ENCODE measurements around the gene RUNX3. TPM values are rescaled to one million over a fixed set of nuclear protein-coding genes. Genes with fewer than 3 reads are reported as not detected.
A peak's percentile ranks its signal among the peaks of the same experiment; 100 is the strongest.

Gene RUNX3
- total RNA-seq, 1 experiment from 2014 or later, result 3.5 TPM

- Histone ChIP-seq H3K36me3 (replicated peaks; ENCODE audit: control insufficient read depth, insufficient read depth, low read length) (no peaks in the 10 kb centered on the region), H3K4me3 (ENCODE audit: insufficient read depth, low read depth, low read length) (no peak overlapping the region), H3K27me3 (ENCODE audit: control insufficient read depth, insufficient read depth, low read length) (no peaks in the 10 kb centered on the region)
- DNase-seq, result no peak
These were observed 15.6 kb upstream of the RUNX3 start for GRCh38 chr1:24945354-24946326.

GRCh38 chr1:24944318-24944717 lies 14.2 kb upstream of the RUNX3 start:
- no peak for DNase-seq
- Histone ChIP-seq H3K27me3 (ENCODE audit: control insufficient read depth, insufficient read depth, low read length) (no peaks in the 10 kb centered on the region), H3K4me3 (ENCODE audit: insufficient read depth, low read depth, low read length) (no peak overlapping the region), H3K36me3 (replicated peaks; ENCODE audit: control insufficient read depth, insufficient read depth, low read length) (no peaks in the 10 kb centered on the region)

GRCh38 chr1:24942789-24943188 lies 12.7 kb upstream of the RUNX3 start:
- no peaks in the 10 kb centered on the region for H3K36me3 ChIP-seq (replicated peaks; ENCODE audit: control insufficient read depth, insufficient read depth, low read length)
- H3K27me3 ChIP-seq (ENCODE audit: control insufficient read depth, insufficient read depth, low read length), result no peaks in the 10 kb centered on the region
- no peak for DNase-seq
- H3K4me3 ChIP-seq (ENCODE audit: insufficient read depth, low read depth, low read length), result no peak overlapping the region

GRCh38 chr1:24941564-24941963 lies 11.5 kb upstream of the RUNX3 start:
- Histone ChIP-seq H3K36me3 (replicated peaks; ENCODE audit: control insufficient read depth, insufficient read depth, low read length) (no peaks in the 10 kb centered on the region), H3K4me3 (ENCODE audit: insufficient read depth, low read depth, low read length) (no peak overlapping the region), H3K27me3 (ENCODE audit: control insufficient read depth, insufficient read depth, low read length) (no peaks in the 10 kb centered on the region)
- no peak for DNase-seq

- Histone ChIP-seq H3K36me3 (replicated peaks; ENCODE audit: control insufficient read depth, insufficient read depth, low read length) (no peaks in the 10 kb centered on the region), H3K27me3 (ENCODE audit: control insufficient read depth, insufficient read depth, low read length) (peaks cover 7% of the 10 kb centered on the region; the same call in 1 of the 2 replicates), H3K4me3 (ENCODE audit: insufficient read depth, low read depth, low read length) (no peak overlapping the region)
- DNase-seq, result no peak
These were observed 10.2 kb upstream of the RUNX3 start for GRCh38 chr1:24940231-24940630.

- Histone ChIP-seq H3K27me3 (ENCODE audit: control insufficient read depth, insufficient read depth, low read length) (peaks cover 10% of the 10 kb centered on the region), H3K4me3 (ENCODE audit: insufficient read depth, low read depth, low read length) (no peak overlapping the region), H3K36me3 (replicated peaks; ENCODE audit: control insufficient read depth, insufficient read depth, low read length) (no peaks in the 10 kb centered on the region)
- DNase-seq, result no peak
These were observed 9.7 kb upstream of the RUNX3 start for GRCh38 chr1:24939675-24940193.

GRCh38 chr1:24939040-24939674 lies 9.1 kb upstream of the RUNX3 start:
- Histone ChIP-seq H3K36me3 (replicated peaks; ENCODE audit: control insufficient read depth, insufficient read depth, low read length) (no peaks in the 10 kb centered on the region), H3K27me3 (ENCODE audit: control insufficient read depth, insufficient read depth, low read length) (peaks cover 14% of the 10 kb centered on the region), H3K4me3 (ENCODE audit: insufficient read depth, low read depth, low read length) (no peak overlapping the region)
- no peak for DNase-seq

- no peak for DNase-seq
- H3K4me3 ChIP-seq (ENCODE audit: insufficient read depth, low read depth, low read length), result no peak overlapping the region
- no peaks in the 10 kb centered on the region for H3K36me3 ChIP-seq (replicated peaks; ENCODE audit: control insufficient read depth, insufficient read depth, low read length)
- H3K27me3 ChIP-seq (ENCODE audit: control insufficient read depth, insufficient read depth, low read length), result peaks cover 21% of the 10 kb centered on the region
These were observed 8.2 kb upstream of the RUNX3 start for GRCh38 chr1:24938276-24938675.

- Histone ChIP-seq H3K36me3 (replicated peaks; ENCODE audit: control insufficient read depth, insufficient read depth, low read length) (no peaks in the 10 kb centered on the region), H3K4me3 (ENCODE audit: insufficient read depth, low read depth, low read length) (no peak overlapping the region), H3K27me3 (ENCODE audit: control insufficient read depth, insufficient read depth, low read length) (peaks cover 36% of the 10 kb centered on the region)
- no peak for DNase-seq
These were observed 6.6 kb upstream of the RUNX3 start for GRCh38 chr1:24936684-24937083.

- DNase-seq, result no peak
- Histone ChIP-seq H3K27me3 (ENCODE audit: control insufficient read depth, insufficient read depth, low read length) (peaks cover 44% of the 10 kb centered on the region), H3K36me3 (replicated peaks; ENCODE audit: control insufficient read depth, insufficient read depth, low read length) (no peaks in the 10 kb centered on the region), H3K4me3 (ENCODE audit: insufficient read depth, low read depth, low read length) (no peak overlapping the region)
These were observed 5.8 kb upstream of the RUNX3 start for GRCh38 chr1:24935615-24936484.

- Histone ChIP-seq H3K4me3 (ENCODE audit: insufficient read depth, low read depth, low read length) (no peak overlapping the region), H3K36me3 (replicated peaks; ENCODE audit: control insufficient read depth, insufficient read depth, low read length) (no peaks in the 10 kb centered on the region), H3K27me3 (ENCODE audit: control insufficient read depth, insufficient read depth, low read length) (peaks cover 51% of the 10 kb centered on the region)
- DNase-seq, result no peak
These were observed 5.1 kb upstream of the RUNX3 start for GRCh38 chr1:24935196-24935526.

- Histone ChIP-seq H3K36me3 (replicated peaks; ENCODE audit: control insufficient read depth, insufficient read depth, low read length) (no peaks in the 10 kb centered on the region), H3K4me3 (ENCODE audit: insufficient read depth, low read depth, low read length) (peak overlapping the region; percentile 19; the same call in 1 of the 2 replicates), H3K27me3 (ENCODE audit: control insufficient read depth, insufficient read depth, low read length) (peaks cover 55% of the 10 kb centered on the region)
- DNase-seq, result no peak
These were observed 4.5 kb upstream of the RUNX3 start for GRCh38 chr1:24934310-24935195.

GRCh38 chr1:24933468-24933867 lies 3.4 kb upstream of the RUNX3 start:
- no peaks in the 10 kb centered on the region for H3K36me3 ChIP-seq (replicated peaks; ENCODE audit: control insufficient read depth, insufficient read depth, low read length)
- DNase-seq, result no peak
- H3K27me3 ChIP-seq (ENCODE audit: control insufficient read depth, insufficient read depth, low read length), result peaks cover 66% of the 10 kb centered on the region
- H3K4me3 ChIP-seq (ENCODE audit: insufficient read depth, low read depth, low read length), result no peak overlapping the region

All from H7 (cell line).